Islet precursor cell (in vitro differentiated cells): ENCODE data around the gene NCL.
"Not testable (repeated sequence)": the region's sequence is repeated elsewhere in the genome, so short reads cannot be mapped to it uniquely, and the experiment has no call there.

Experiments
- DNase-seq: peaks from one replicate; pipeline ENCODE4 v3.0.0-alpha.2; 2018

The NCL gene

GRCh38 chr2:231467613-231468530, 3.6 kb upstream of the NCL start:
- DNase-seq = no peak

DNA sequence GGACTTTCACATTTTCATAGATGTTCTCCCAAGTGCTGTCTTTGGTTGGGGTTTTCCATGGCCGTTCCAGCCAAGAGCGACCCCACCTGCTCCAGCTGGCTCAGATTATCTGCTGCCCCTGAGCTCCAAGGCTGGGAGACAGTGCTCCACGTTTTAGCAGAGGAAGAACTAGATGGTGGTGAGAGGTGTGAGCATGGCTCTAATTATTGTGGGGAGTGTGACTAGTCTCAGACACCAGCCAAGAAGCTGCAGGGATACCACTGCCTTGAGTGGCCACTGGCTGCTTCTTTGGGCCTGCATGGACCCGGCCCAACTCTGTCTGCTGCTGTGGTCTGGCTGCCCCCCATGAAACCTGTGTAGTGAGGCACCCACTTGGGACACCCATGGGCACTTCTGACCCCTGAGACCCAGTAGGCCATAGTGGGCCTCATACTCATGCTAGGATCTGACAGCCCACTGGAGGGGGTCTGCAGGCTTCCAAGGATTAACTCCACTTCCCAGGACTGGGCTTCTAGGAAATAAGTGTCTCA, 2.8 kb upstream of the NCL start:
- no peak for DNase-seq

- DNase-seq = peak; percentile 99
Measured at GRCh38 chr2:231464576-231465540, 574 bp upstream of the NCL start.

DNA sequence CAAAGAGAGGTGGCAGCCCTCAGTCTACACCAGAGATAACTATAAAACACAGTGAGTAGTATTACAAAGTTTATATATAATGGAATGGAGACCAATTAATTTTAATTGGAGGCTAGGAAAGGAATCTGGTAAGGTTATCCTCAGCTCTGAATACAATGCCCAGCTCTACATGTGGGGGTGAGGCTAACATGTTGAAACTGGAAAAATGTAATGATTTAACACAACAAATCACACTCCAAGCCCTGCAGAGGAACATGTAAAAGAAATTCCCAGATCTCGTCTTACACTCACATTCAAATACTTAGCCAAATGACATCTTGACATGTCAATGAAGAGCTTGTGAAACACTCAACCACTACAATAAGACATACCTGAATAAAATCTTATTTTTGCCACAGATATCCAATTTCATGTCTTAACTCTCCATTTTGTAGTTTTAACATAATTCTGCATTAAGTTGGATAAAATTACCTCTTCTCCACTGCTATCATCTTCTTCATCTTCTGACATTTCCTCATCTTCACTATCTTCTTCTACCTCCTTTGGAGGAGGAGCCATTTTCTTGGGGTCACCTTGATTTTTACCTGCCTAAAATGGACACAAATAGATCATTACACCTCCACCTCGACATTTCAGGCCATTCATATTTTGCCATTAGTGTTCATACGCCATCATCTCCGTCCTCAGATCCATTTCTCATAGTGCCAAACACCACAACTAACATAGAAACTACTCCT, 1.4 kb downstream of the NCL start:
- no peak for DNase-seq

DNA sequence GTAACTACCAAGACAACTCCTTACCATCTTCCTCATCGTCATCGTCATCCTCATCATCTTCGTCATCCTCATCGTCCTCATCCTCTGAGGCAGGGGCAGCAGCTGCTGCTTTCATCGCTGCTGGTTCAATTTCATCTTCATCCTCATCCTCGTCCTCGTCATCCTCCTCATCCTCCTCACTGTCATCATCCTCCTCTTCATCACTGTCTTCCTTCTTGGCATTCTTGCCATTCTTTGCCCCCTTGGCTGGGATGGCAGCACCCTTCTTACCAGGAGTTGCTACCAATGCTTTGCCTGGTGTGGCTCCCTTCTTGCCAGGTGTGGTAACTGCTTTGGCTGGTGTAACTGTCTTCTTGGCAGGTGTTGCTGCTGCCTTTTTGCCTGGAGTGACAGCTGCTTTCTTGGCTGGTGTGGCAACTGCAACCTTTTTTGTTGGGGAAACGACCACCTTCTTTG, 2.7 kb downstream of the NCL start:
- no peak for DNase-seq

- DNase-seq = not testable (repeated sequence)
Measured at GRCh38 chr2:231460841-231461240, 3.4 kb downstream of the NCL start.

DNA sequence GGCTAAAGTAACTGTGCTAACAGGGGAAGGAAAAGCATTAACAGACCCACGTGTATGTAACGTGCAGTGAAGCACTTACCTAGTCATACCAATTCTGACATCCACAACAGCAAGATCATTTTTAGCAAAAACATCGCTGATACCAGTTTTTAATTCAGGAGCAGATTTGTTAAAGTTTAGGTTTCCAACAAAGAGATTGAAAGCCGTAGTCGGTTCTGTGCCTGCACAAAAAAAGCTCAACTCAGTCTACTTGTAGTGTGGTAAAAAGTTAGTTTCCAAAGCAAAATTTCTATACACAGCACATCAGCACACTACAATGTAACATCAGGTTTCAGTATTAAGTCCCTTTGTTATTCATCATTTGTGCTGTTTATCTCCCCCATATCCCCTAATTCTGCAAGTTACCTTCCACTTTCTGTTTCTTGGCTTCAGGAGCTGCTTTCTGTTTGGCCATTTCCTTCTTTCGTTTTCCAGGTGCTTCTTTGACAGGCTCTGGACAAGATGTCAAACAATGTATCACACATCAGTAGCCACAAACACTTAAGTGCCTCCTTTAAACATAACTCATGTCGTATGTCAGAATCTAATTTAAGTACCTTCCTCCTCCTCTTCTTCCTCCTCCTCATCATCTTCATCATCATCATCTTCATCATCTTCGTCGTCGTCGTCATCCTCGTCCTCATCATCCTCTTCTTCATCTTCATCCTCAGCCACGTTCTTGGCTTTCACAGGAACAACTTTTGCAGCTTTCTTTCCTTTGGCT, 4.0 kb downstream of the NCL start:
- DNase-seq = no peak

DNA sequence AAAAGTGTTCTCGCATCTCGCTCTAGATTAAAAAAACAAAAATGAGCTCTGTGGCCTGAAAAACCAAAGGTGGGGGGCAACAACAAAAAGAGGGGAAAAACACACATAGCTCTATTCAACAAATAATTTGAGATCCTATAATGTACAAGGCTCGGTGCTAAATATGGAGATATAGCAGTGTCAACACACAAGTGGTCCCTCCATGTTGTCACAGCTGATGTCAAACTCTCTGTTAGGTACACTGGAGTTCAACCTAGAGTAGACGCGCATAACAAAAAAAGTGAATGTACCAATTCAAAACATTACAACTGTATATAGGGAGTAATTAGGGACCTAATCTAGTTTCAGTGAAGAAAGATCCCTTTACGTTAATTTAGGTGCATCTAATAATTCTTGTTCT, 5.9 kb downstream of the NCL start:
- DNase-seq = no peak

DNA sequence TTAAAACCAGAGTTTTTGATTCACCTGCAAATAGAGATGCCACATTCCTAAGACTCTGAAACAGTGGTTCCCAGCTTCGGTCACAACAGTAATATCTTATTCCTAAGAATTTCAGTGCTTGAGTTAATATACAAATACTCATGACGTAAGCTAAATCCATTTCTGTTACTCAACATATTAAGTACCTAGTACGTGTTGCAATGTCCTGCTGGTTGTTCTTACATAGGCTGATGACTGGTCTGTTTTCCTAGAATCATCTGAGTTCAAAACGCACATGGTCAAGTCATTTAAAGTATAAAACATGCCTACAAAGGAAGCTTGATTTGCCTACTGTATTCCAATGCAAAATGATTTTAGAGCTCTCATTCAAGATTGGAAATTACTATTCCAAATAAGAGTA, 7.2 kb downstream of the NCL start:
- DNase-seq = no peak

GRCh38 chr2:231456295-231457004, 7.8 kb downstream of the NCL start:
- DNase-seq = no peak

DNA sequence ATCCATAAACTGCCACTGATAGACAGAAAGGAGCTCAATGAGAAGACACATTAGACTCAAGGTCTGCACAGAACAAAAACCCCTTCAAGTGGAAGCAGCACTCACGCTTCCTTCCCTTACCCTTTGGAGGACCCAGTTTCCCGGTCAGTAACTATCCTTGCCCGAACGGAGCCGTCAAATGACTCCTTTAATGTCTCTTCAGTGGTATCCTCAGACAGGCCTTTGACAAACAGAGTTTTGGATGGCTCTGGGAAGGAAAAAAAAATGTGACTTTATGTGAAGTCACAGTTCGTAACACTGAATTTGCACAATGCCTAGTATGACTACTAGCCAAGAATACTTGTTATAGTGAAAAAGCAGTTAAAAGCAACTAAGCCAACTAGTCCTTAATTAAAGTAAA, 8.4 kb downstream of the NCL start:
- no peak for DNase-seq

DNA sequence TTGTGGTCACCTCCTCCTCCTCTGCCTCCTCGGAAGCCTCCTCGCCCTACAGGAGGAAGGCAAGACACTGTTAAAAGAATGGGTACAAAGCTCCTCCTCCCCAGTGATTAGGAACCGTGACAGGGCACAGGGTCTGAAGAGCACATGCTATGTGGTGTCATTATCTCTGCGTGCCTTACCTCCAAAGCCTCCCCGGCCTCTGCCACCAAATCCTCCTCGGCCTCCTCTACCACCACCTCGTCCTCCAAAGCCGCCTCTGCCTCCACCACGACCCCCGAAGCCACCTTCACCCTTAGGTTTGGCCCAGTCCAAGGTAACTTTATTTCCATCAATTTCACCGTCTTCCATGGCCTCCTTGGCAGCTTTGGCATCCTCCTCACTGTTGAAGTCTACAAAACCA, 9.1 kb downstream of the NCL start:
- DNase-seq = no peak

GRCh38 chr2:231454361-231454791, 9.9 kb downstream of the NCL start:
- no peak for DNase-seq

DNA sequence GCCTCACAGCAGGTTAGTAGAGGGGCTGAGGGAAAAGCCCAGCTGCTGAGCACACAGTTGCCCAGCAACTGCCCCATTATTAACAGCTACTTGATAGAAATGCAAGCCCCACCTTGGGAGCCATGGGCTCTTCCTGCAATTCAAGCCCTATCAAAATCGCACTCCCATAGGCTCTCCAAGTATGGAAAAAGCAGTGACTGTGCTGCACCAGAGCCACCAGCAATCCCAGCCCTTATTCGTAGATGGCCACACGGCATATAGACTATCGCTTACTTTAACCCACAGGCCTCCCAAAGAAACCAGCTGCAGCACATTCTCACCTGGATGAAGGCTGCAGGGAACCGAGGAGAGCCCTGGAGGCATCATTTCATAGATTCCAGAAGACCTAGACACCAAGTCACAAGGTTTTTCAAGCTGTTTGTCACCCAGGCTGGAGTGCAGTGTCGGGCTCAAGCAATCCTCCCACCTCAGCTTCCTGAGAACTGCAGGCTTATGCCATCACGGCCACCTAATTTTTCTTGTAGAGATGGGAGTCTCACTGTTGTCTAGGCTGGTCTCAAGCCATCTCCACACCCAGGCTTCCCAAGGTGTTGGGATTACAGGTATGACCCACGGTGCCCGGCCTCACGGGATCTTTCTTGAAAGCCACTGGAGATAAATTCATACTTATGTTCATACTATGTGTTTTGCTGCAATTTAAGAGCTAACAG, 11.3 kb downstream of the NCL start:
- peak; percentile 85 for DNase-seq

DNA sequence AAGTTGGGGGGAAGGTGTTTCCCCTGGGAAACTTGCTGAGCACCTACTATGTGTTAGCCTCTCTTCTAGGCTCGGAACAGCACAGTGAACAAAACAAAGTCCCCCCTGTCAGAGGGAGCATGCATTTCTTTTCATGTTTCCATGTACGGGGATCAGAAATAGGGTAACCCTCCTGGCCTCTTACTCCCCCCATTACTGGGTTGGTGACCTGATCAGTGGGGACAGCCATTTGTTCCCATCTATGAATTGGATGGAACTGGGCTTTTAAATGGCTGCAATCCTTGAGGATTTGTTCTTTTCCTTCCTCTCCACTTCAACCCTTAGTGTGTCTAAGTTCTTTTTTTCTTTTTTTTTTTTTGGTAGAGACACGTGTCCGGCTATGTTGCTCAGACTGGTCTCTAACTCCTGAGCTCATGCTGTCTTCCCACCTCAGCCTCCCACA, 13.7 kb downstream of the NCL start:
- no peak for DNase-seq

GRCh38 chr2:231449503-231450054, 14.7 kb downstream of the NCL start:
- DNase-seq = no peak

DNA sequence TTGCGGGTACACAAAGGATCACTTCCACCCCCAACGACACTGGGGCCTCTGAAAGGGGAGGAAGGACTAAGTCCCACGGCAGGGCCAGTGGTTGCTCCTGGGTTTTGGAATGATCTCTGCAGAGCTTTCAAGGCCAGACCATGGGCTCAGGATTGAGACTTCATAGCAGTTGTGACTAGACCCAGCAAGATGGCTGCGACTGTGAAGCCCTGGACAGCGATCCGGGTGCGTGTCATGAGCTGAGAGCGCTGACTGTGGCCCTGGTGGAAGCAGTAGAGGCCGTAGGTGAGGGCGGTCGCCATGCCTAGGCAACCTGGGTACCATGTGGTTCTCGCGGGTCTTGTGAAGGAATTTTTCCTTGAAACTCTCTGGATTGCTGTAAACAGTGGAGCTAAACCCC, 27.3 kb downstream of the NCL start:
- DNase-seq = no peak

GRCh38 chr2:231433990-231434389, 30.3 kb downstream of the NCL start:
- no peak for DNase-seq

DNA sequence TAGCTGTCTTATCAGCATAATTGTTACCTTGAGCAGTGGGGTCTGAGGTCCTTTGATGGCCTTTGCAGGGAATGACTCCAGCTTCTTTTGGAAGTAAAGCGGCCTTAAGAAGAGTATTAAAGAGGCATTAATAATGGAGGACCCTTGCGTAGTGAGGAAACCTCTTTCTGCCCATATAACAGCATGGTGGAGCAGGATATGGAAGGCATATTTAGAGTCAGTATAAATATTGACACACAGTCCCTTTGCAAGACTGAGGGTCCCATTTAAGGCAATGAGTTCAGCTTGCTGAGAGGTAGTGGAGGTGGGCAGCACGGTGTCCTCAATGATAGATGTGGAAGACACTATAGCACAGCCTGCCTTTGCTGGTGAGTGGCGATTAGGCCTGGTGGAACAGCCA, 32.7 kb downstream of the NCL start:
- no peak for DNase-seq

DNA sequence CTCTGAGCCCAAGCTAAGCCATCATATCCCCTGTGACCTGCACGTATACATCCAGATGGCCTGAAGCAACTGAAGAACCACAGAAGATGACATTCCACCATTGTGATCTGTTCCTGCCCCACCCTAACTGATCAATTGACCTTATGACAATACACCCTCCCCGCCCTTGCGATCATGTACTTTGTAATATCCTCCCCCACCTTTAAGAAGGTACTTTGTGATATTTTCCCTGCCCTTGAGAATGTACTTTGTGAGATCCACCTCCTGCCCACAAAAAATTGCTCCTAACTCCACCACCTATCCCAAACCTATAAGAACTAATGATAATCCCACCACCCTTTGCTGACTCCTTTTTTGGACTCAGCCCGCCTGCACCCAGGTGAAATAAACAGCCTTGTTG, 33.8 kb downstream of the NCL start:
- not testable (repeated sequence) for DNase-seq
